T-helper 17 cell (primary cell): ENCODE data around the gene OPRD1. TPM values are rescaled to one million over a fixed set of nuclear protein-coding genes. Genes with fewer than 3 reads are reported as not detected.
"Not testable (repeated sequence)": the region's sequence is repeated elsewhere in the genome, so short reads cannot be mapped to it uniquely, and the experiment has no call there.

Experiments used
- ATAC-seq: fragments of 150-1000 bp; cut with Tn5 transposase; 2 replicates; pipeline ENCODE4 v1.10.0; 2021; ENCODE audit warnings: mild to moderate bottlenecking, moderate library complexity
- DNase-seq, 3 donors: peaks; one replicate each; pipeline versions ENCODE4 v3.0.0 to v3.0.0-alpha.2; 2020 to 2021
- H3K9me3 ChIP-seq: one replicate; pipeline ENCODE4 v1.7.0; 2013; ENCODE audit warnings: low read length, mild to moderate bottlenecking; ENCODE audit not compliant: control insufficient read depth, poor library complexity, severe bottlenecking
- H3K27ac Mint-ChIP-seq: one replicate; pipeline ENCODE4 v1.8.0; 2022; ENCODE audit warnings: mild to moderate bottlenecking, moderate library complexity, mixed read lengths
- H3K27me3 Mint-ChIP-seq: one replicate; pipeline ENCODE4 v1.8.0; 2022; ENCODE audit warnings: mixed read lengths
- H3K36me3 Mint-ChIP-seq: one replicate; pipeline ENCODE4 v1.8.0; 2022; ENCODE audit warnings: low read depth, mixed read lengths
- H3K4me1 Mint-ChIP-seq: one replicate; pipeline ENCODE4 v1.8.0; 2022; ENCODE audit warnings: mild to moderate bottlenecking, mixed read lengths
- H3K4me3 Mint-ChIP-seq: one replicate; pipeline ENCODE4 v1.8.0; 2022; ENCODE audit warnings: mild to moderate bottlenecking, moderate library complexity, mixed read lengths
- total RNA-seq, 4 donors: library from RNA in 2 of 4; stranded (reverse) in 2 of 4; gene quantifications; one replicate each; pipeline ENCODE4 v1.2.3 and lab custom pipeline; 2022 to 2026

Gene OPRD1
- total RNA-seq, 2 donors from 2014 or later: not detected

- Mint-ChIP-seq H3K4me3 (no peak overlapping the region), H3K27ac (no peak overlapping the region), H3K27me3 (peaks cover 28% of the 10 kb centered on the region), H3K36me3 (peaks cover 2% of the 10 kb centered on the region), H3K4me1 (no peaks in the 10 kb centered on the region)
- DNase-seq (no peak), ATAC-seq (no peak)
- no peaks in the 10 kb centered on the region for H3K9me3 ChIP-seq
These were observed 50.8 kb downstream of the OPRD1 start for GRCh38 chr1:28862571-28863403.

GRCh38 chr1:28864695-28865094 is 52.7 kb downstream of the OPRD1 start:
- H3K4me1 Mint-ChIP-seq: no peaks in the 10 kb centered on the region
- no peak overlapping the region for H3K27ac Mint-ChIP-seq
- no peak for DNase-seq
- peaks cover 23% of the 10 kb centered on the region for H3K27me3 Mint-ChIP-seq
- H3K36me3 Mint-ChIP-seq: no peaks in the 10 kb centered on the region
- ATAC-seq: no peak
- H3K9me3 ChIP-seq: no peaks in the 10 kb centered on the region
- H3K4me3 Mint-ChIP-seq: no peak overlapping the region

- DNase-seq (no peak), ATAC-seq (no peak)
- no peak overlapping the region for H3K4me3 Mint-ChIP-seq
- H3K9me3 ChIP-seq: no peaks in the 10 kb centered on the region
- H3K36me3 Mint-ChIP-seq: no peaks in the 10 kb centered on the region
- H3K27ac Mint-ChIP-seq: no peak overlapping the region
- H3K4me1 Mint-ChIP-seq: no peaks in the 10 kb centered on the region
- peaks cover 25% of the 10 kb centered on the region for H3K27me3 Mint-ChIP-seq
These were observed 54.2 kb downstream of the OPRD1 start for GRCh38 chr1:28865997-28866650.

DNA sequence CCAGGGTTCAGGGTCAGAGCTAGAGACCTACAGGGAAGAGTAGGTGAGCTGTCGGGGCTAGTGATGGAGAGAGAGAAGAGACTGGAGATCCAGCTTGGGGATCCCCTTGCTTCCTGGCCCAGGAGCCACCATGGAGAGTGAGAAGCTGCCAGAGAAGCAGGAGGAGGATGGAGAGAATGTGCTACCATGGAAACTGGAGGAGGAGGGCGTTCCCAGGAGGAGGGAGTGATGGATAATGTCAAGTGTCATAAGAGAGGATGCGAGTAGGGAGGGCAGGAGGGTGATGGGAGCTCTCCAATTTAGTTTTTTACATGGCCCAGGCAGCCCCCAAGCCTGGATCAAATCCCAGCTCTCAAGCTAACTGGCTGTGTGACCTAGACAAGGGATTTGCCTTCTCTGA is 55.9 kb downstream of the OPRD1 start:
- no peak overlapping the region for H3K4me3 Mint-ChIP-seq
- no peaks in the 10 kb centered on the region for H3K9me3 ChIP-seq
- H3K27ac Mint-ChIP-seq: no peak overlapping the region
- no peaks in the 10 kb centered on the region for H3K4me1 Mint-ChIP-seq
- H3K36me3 Mint-ChIP-seq: no peaks in the 10 kb centered on the region
- no peak for ATAC-seq
- no peak for DNase-seq
- H3K27me3 Mint-ChIP-seq: peaks cover 32% of the 10 kb centered on the region

DNA sequence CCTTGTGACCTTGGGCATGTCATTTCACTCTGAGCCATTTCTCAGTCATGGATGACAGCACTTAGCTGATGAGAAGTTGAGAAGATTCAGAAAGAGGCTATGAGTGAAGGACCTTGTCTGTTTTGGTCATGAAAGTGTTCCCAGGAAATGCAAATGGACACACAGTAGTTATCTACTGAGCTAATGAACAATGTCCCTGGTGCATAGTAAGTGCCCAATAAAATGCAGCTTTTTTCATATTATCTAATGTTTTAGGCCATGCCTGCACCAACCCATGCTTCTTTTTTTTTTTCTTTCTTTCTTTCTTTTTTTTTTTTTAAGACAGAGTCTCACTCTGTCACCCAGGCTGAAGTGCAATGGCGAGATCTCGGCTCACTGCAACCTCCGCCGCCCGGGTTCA is 58.0 kb downstream of the OPRD1 start:
- Mint-ChIP-seq H3K36me3 (no peaks in the 10 kb centered on the region), H3K27ac (no peak overlapping the region), H3K4me3 (no peak overlapping the region), H3K27me3 (peaks cover 31% of the 10 kb centered on the region), H3K4me1 (no peaks in the 10 kb centered on the region)
- no peak for ATAC-seq
- DNase-seq: no peak
- H3K9me3 ChIP-seq: no peaks in the 10 kb centered on the region

- Mint-ChIP-seq H3K27me3 (peaks cover 23% of the 10 kb centered on the region), H3K36me3 (no peaks in the 10 kb centered on the region), H3K27ac (peak overlapping the region; percentile 51), H3K4me3 (no peak overlapping the region), H3K4me1 (no peaks in the 10 kb centered on the region)
- ATAC-seq (no peak), DNase-seq (no peak)
- H3K9me3 ChIP-seq: no peaks in the 10 kb centered on the region
These were observed 59.8 kb downstream of the OPRD1 start for GRCh38 chr1:28871631-28872401.

DNA sequence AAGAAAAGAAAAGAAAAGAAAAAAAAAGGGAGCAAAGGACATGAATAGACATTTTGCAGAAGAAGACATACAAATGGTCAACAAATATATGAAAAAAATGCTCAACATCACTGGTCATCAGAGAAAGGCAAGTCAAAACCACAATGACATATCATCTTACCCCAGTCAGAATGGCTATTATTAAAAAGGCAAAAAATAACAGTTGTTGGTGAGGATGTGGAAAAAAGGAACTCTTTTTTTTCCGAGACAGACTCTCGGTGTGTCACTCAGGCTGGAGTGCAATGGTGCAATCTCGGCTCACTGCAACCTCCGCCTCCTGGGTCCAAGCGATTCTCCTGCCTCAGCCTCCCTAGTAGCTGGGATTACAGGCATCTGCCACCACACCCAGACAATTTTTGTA is 63.2 kb downstream of the OPRD1 start:
- not testable (repeated sequence) for H3K36me3 Mint-ChIP-seq, H3K9me3 ChIP-seq, H3K4me1 Mint-ChIP-seq, H3K4me3 Mint-ChIP-seq, ATAC-seq, DNase-seq, H3K27ac Mint-ChIP-seq
- H3K27me3 Mint-ChIP-seq: peaks cover 11% of the 10 kb centered on the region

GRCh38 chr1:28877132-28877781 is 65.3 kb downstream of the OPRD1 start:
- H3K4me1 Mint-ChIP-seq: peaks cover 6% of the 10 kb centered on the region
- H3K4me3 Mint-ChIP-seq: no peak overlapping the region
- H3K27ac Mint-ChIP-seq: no peak overlapping the region
- peak; percentile 87 for ATAC-seq
- no peaks in the 10 kb centered on the region for H3K9me3 ChIP-seq
- peaks cover 5% of the 10 kb centered on the region for H3K27me3 Mint-ChIP-seq
- peak; percentile 61 to 68 (median 63) for DNase-seq
- no peaks in the 10 kb centered on the region for H3K36me3 Mint-ChIP-seq

- no peaks in the 10 kb centered on the region for H3K9me3 ChIP-seq
- no peak overlapping the region for H3K4me3 Mint-ChIP-seq
- no peak for ATAC-seq
- peaks cover 14% of the 10 kb centered on the region for H3K4me1 Mint-ChIP-seq
- peaks cover 4% of the 10 kb centered on the region for H3K27me3 Mint-ChIP-seq
- H3K27ac Mint-ChIP-seq: no peak overlapping the region
- H3K36me3 Mint-ChIP-seq: no peaks in the 10 kb centered on the region
- DNase-seq: no peak
These were observed 66.8 kb downstream of the OPRD1 start for GRCh38 chr1:28878796-28879195.

GRCh38 chr1:28882009-28882628 is 70.1 kb downstream of the OPRD1 start:
- DNase-seq: peak; percentile 61 to 69 (median 68)
- Mint-ChIP-seq H3K36me3 (peaks cover 2% of the 10 kb centered on the region), H3K4me1 (peaks cover 37% of the 10 kb centered on the region), H3K27ac (no peak overlapping the region), H3K27me3 (no peaks in the 10 kb centered on the region), H3K4me3 (no peak overlapping the region)
- no peak for ATAC-seq
- no peaks in the 10 kb centered on the region for H3K9me3 ChIP-seq

DNA sequence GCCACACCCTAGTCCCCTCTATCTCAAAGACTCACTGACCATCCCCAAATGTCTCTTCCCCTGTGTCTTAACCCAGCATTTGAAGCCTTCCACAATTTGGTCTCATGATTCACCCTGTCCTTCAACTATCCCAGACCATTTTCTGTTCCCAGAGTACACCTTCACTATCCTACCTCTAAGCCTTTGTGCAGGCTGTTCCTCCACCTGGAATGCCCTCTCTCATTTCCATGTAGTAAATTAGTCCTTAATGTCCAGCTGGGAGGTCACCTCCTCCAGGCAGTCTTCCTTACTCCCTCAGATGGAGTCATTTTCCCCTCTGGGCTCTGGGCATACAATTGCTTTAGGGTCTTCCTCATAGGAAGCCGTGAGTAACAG is 71.3 kb downstream of the OPRD1 start:
- DNase-seq (no peak), ATAC-seq (no peak)
- H3K4me3 Mint-ChIP-seq: no peak overlapping the region
- H3K9me3 ChIP-seq: no peaks in the 10 kb centered on the region
- H3K27me3 Mint-ChIP-seq: no peaks in the 10 kb centered on the region
- H3K27ac Mint-ChIP-seq: no peak overlapping the region
- peaks cover 38% of the 10 kb centered on the region for H3K4me1 Mint-ChIP-seq
- H3K36me3 Mint-ChIP-seq: peaks cover 2% of the 10 kb centered on the region

DNA sequence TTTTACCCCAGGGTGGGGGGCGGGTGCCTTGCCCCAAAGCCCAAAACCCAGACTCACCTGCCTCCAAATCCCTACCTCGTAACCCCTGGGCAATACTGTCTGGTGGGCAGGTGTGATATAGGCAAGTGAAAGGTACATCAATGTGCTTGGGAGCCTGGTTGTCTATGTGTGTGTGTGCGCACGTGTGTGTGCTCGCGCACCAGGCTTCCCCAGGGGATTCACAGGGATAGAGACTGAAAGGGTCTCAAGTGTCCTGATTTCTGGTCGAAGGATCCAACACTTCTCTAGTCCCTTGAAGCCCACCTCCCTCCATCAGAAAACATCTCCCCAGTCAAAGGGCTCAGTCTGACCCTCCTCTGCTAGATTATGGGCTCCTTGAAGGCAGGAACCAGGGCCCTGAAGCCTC is 73.5 kb downstream of the OPRD1 start:
- H3K4me3 Mint-ChIP-seq: peak overlapping the region; percentile 94
- DNase-seq (no peak), ATAC-seq (no peak)
- H3K36me3 Mint-ChIP-seq: peaks cover 2% of the 10 kb centered on the region
- peaks cover 48% of the 10 kb centered on the region for H3K4me1 Mint-ChIP-seq
- H3K27me3 Mint-ChIP-seq: no peaks in the 10 kb centered on the region
- H3K27ac Mint-ChIP-seq: peak overlapping the region; percentile 93
- H3K9me3 ChIP-seq: no peaks in the 10 kb centered on the region
